Measurements from ENCODE around the gene HTR4.

GRCh38 chr5:148620696-148621095 lies 33.6 kb downstream of the HTR4 start:
- TF ChIP-seq JUND (IDR thresholded peaks at IDR 0.05) (no peak), CTCF (IDR thresholded peaks at IDR 0.05) (no peak), FOSL2 (IDR thresholded peaks at IDR 0.05; ENCODE audit: borderline replicate concordance, low read depth) (no peak), GABPA (IDR thresholded peaks at IDR 0.05; ENCODE audit: low read depth) (no peak), SMC3 (IDR thresholded peaks at IDR 0.05; ENCODE audit: low read depth, low read length) (no peak), MEF2A (IDR thresholded peaks at IDR 0.05; ENCODE audit: borderline replicate concordance, low read depth) (no peak), ZBTB33 (IDR thresholded peaks at IDR 0.05; ENCODE audit: borderline replicate concordance, low read depth) (no peak), TAF1 (IDR thresholded peaks at IDR 0.05; ENCODE audit: borderline replicate concordance, low read depth, low read length) (no peak), EZH2phosphoT487 (IDR thresholded peaks at IDR 0.05; ENCODE audit: borderline replicate concordance, low read depth) (no peak), TCF12 (IDR thresholded peaks at IDR 0.05) (no peak), YY1 (IDR thresholded peaks at IDR 0.05; ENCODE audit: low read depth) (no peak), MAX (IDR thresholded peaks at IDR 0.05; ENCODE audit: low read depth) (no peak)

Data from SK-N-SH (cell line).